SH-SY5Y (cell line): ENCODE measurements around the gene FGF11.

Experiments used
- GATA2 ChIP-seq: IDR thresholded peaks from 2 replicates; pipeline ENCODE4 v1.6.1; 2011; ENCODE audit warnings: mild to moderate bottlenecking, low read depth, low read length
- GATA3 ChIP-seq: IDR thresholded peaks from 2 replicates; pipeline ENCODE4 v1.6.1; 2011; ENCODE audit warnings: low read depth, mild to moderate bottlenecking, low read length, moderate library complexity

- TF ChIP-seq GATA3 (no peak), GATA2 (no peak)
Measured at GRCh38 chr17:7404737-7405349, 34.5 kb upstream of the FGF11 start.
